HEK293 (cell line): ENCODE data around the gene DCAF6.

Experiments used
- CTCF ChIA-PET: fragments of 350-600 bp; formaldehyde crosslinking; extraction: SDS; loops from one replicate; lab custom pipeline; 2021; ENCODE audit warnings: antibody characterized with exemption; lab: Yijun Ruan, JAX
- POLR2A ChIA-PET: fragments of 300-600 bp; formaldehyde crosslinking; extraction: SDS; loops from one replicate; lab custom pipeline; 2020; ENCODE audit warnings: antibody characterized with exemption, inconsistent platforms; lab: Yijun Ruan, JAX
- H3K27ac ChIP-seq: fragments of 200-500 bp; sonication (Bioruptor generic); 2 replicates; pipeline ENCODE4 v1.5.1; 2014; ENCODE audit warnings: low read depth, low read length, control low read depth, inconsistent platforms; ENCODE audit errors: extremely low read depth
- H3K36me3 ChIP-seq, 2 experiments: fragments of 200-500 bp in 1 of 2; sonication (Bioruptor generic) in 1 of 2; 1 replicate in 1 of 2; 2 replicates in 1 of 2; pipeline ENCODE4 v1.5.1; 2014 to 2017; ENCODE audit warnings: inconsistent platforms in 2 of 2, low read length in 2 of 2; ENCODE audit not compliant: control insufficient read depth in 2 of 2, insufficient read depth in 1 of 2
- H3K4me1 ChIP-seq: fragments of 200-500 bp; sonication (Bioruptor generic); 2 replicates; pipeline ENCODE4 v1.5.1; 2014; ENCODE audit warnings: mild to moderate bottlenecking, low read length, inconsistent platforms; ENCODE audit not compliant: control insufficient read depth, insufficient read depth
- H3K4me3 ChIP-seq: 2 replicates; pipeline ENCODE4 v1.5.1; 2011; ENCODE audit warnings: low read depth, mild to moderate bottlenecking, control low read depth, low read length, moderate library complexity
- H3K9me3 ChIP-seq: fragments of 200-500 bp; sonication (Bioruptor generic); 2 replicates; pipeline ENCODE4 v1.5.1; 2014; ENCODE audit warnings: low read depth, low read length, inconsistent platforms; ENCODE audit not compliant: control insufficient read depth, insufficient read depth
- BCL11B ChIP-seq: fragments of 450-650 bp; formaldehyde crosslinking; IDR thresholded peaks from 2 replicates; pipeline ENCODE4 v1.5.1; 2016; ENCODE audit warnings: low read depth, missing biosample characterization, missing genetic modification characterization
- EGR2 ChIP-seq: fragments of 450-650 bp; formaldehyde crosslinking; IDR thresholded peaks from 2 replicates; pipeline ENCODE4 v1.5.1; 2016; ENCODE audit warnings: low read depth, missing biosample characterization, missing genetic modification characterization
- OSR2 ChIP-seq: fragments of 450-650 bp; formaldehyde crosslinking; IDR thresholded peaks from 2 replicates; pipeline ENCODE4 v1.5.1; 2016; ENCODE audit warnings: missing biosample characterization, missing genetic modification characterization
- PRDM1 ChIP-seq: fragments of 450-650 bp; formaldehyde crosslinking; IDR thresholded peaks from 2 replicates; pipeline ENCODE4; 2016; ENCODE audit warnings: missing biosample characterization, missing genetic modification characterization
- YY1 ChIP-seq: fragments of 450-650 bp; formaldehyde crosslinking; IDR thresholded peaks from 2 replicates; pipeline ENCODE4 v1.5.1; 2018; ENCODE audit warnings: missing biosample characterization, missing genetic modification characterization
- ZFP3 ChIP-seq: fragments of 450-650 bp; formaldehyde crosslinking; IDR thresholded peaks from 2 replicates; pipeline ENCODE4 v1.5.1; 2016; ENCODE audit warnings: low read depth, missing biosample characterization, missing genetic modification characterization
- ZIC2 ChIP-seq: fragments of 450-650 bp; formaldehyde crosslinking; IDR thresholded peaks from 2 replicates; pipeline ENCODE4 v1.5.1; 2016; ENCODE audit warnings: missing biosample characterization, missing genetic modification characterization
- ZNF146 ChIP-seq: fragments of 450-650 bp; formaldehyde crosslinking; IDR thresholded peaks from 2 replicates; pipeline ENCODE4 v1.5.1; 2016; ENCODE audit warnings: missing biosample characterization, missing genetic modification characterization
- ZNF174 ChIP-seq: fragments of 450-650 bp; formaldehyde crosslinking; IDR thresholded peaks from 2 replicates; pipeline ENCODE4 v1.5.0; 2017; ENCODE audit warnings: missing biosample characterization, mild to moderate bottlenecking, missing genetic modification characterization
- ZNF24 ChIP-seq: fragments of 450-650 bp; formaldehyde crosslinking; IDR thresholded peaks from 2 replicates; pipeline ENCODE4 v1.5.1; 2016; ENCODE audit warnings: missing biosample characterization, missing genetic modification characterization
- ZNF280D ChIP-seq: fragments of 450-650 bp; formaldehyde crosslinking; IDR thresholded peaks from 2 replicates; pipeline ENCODE4 v1.5.1; 2016; ENCODE audit warnings: missing biosample characterization, missing genetic modification characterization
- ZNF311 ChIP-seq: fragments of 450-650 bp; formaldehyde crosslinking; IDR thresholded peaks from 2 replicates; pipeline ENCODE4 v1.5.1; 2017; ENCODE audit warnings: missing biosample characterization, missing genetic modification characterization, borderline replicate concordance
- ZNF350 ChIP-seq: fragments of 450-650 bp; formaldehyde crosslinking; IDR thresholded peaks from 2 replicates; pipeline ENCODE4 v1.5.0; 2017; ENCODE audit warnings: missing biosample characterization, mild to moderate bottlenecking, missing genetic modification characterization
- ZNF521 ChIP-seq: fragments of 450-650 bp; formaldehyde crosslinking; IDR thresholded peaks from 2 replicates; pipeline ENCODE4 v1.5.1; 2017; ENCODE audit warnings: missing biosample characterization, mild to moderate bottlenecking, missing genetic modification characterization
- ZNF544 ChIP-seq: fragments of 450-650 bp; formaldehyde crosslinking; IDR thresholded peaks from 2 replicates; pipeline ENCODE4 v1.5.0; 2017; ENCODE audit warnings: missing biosample characterization, missing genetic modification characterization
- ZNF629 ChIP-seq: fragments of 450-650 bp; formaldehyde crosslinking; IDR thresholded peaks from 2 replicates; pipeline ENCODE4 v1.5.1; 2017; ENCODE audit warnings: missing biosample characterization, missing genetic modification characterization
- ZNF791 ChIP-seq: fragments of 450-650 bp; formaldehyde crosslinking; IDR thresholded peaks from 2 replicates; pipeline ENCODE4 v1.5.1; 2016; ENCODE audit warnings: missing biosample characterization, missing genetic modification characterization
- TF ChIP-seq, protein P1 (sequence below): fragments of 450-650 bp; formaldehyde crosslinking; IDR thresholded peaks from 2 replicates; pipeline ENCODE4 v1.5.1; 2017; ENCODE audit warnings: missing biosample characterization, missing genetic modification characterization
- TF ChIP-seq, protein P2 (sequence below): fragments of 450-650 bp; formaldehyde crosslinking; IDR thresholded peaks from 2 replicates; pipeline ENCODE4 v1.5.1; 2016; ENCODE audit warnings: missing biosample characterization, missing genetic modification characterization
- TF ChIP-seq, protein P3 (sequence below): fragments of 450-650 bp; formaldehyde crosslinking; IDR thresholded peaks from 2 replicates; pipeline ENCODE4 v1.5.1; 2016; ENCODE audit warnings: missing biosample characterization, missing genetic modification characterization
- TF ChIP-seq, protein P4 (sequence below): fragments of 450-650 bp; formaldehyde crosslinking; IDR thresholded peaks from 2 replicates; pipeline ENCODE4 v1.5.1; 2016; ENCODE audit warnings: missing biosample characterization, missing genetic modification characterization
- TF ChIP-seq, protein P5 (sequence below): fragments of 450-650 bp; formaldehyde crosslinking; IDR thresholded peaks from 2 replicates; pipeline ENCODE4 v1.5.1; 2016; ENCODE audit warnings: missing biosample characterization, missing genetic modification characterization, borderline replicate concordance

DCAF6 gene

DNA sequence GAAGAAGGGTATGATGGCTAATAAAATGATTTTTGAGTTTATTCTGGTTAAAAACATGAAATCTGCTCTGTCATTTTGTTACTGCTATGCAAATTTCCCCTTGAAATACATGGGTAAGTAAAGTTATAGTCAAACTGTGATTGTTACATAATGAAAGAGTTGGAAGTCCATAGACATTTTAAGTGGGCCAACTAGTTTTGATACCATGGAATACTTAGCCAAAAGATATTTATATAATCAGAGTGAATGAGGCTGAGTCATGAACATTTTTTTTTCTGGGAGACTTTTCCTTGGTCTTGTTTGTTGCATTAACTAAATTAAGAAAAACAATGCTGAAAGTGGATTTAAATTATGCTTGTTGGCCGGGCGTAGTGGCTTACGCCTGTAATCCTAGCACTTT lies 58.6 kb downstream of the DCAF6 start:
- Histone ChIP-seq H3K9me3 (no peaks in the 10 kb centered on the region), H3K4me3 (no peak overlapping the region), H3K4me1 (no peaks in the 10 kb centered on the region), H3K27ac (no peak overlapping the region), H3K36me3 (peaks cover 8 to 32% of the 10 kb centered on the region in 2 experiments; a peak in 2 of 3 replicates)
- ChIA-PET CTCF (interaction anchor here (0.6 kb wide), 1 partner anchor 89 kb away, joined by 3 read pairs; no protein-coding TSS in a partner anchor), POLR2A (no interaction called here)
- TF ChIP-seq YY1 (tag by site-specific recombination), result no peak
- no peak for TF ChIP-seq ZNF521 (tag by site-specific recombination)
- TF ChIP-seq, protein P1, sequence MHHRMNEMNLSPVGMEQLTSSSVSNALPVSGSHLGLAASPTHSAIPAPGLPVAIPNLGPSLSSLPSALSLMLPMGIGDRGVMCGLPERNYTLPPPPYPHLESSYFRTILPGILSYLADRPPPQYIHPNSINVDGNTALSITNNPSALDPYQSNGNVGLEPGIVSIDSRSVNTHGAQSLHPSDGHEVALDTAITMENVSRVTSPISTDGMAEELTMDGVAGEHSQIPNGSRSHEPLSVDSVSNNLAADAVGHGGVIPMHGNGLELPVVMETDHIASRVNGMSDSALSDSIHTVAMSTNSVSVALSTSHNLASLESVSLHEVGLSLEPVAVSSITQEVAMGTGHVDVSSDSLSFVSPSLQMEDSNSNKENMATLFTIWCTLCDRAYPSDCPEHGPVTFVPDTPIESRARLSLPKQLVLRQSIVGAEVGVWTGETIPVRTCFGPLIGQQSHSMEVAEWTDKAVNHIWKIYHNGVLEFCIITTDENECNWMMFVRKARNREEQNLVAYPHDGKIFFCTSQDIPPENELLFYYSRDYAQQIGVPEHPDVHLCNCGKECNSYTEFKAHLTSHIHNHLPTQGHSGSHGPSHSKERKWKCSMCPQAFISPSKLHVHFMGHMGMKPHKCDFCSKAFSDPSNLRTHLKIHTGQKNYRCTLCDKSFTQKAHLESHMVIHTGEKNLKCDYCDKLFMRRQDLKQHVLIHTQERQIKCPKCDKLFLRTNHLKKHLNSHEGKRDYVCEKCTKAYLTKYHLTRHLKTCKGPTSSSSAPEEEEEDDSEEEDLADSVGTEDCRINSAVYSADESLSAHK (tag by site-specific recombination), result no peak
- no peak for TF ChIP-seq ZFP3 (tag by site-specific recombination)
- TF ChIP-seq ZNF791, result no peak
- no peak for TF ChIP-seq BCL11B (tag by site-specific recombination)
- TF ChIP-seq ZNF350 (tag by site-specific recombination), result no peak
- TF ChIP-seq ZNF280D (tag by site-specific recombination), result no peak
- no peak for TF ChIP-seq ZNF24
- TF ChIP-seq, protein P2, sequence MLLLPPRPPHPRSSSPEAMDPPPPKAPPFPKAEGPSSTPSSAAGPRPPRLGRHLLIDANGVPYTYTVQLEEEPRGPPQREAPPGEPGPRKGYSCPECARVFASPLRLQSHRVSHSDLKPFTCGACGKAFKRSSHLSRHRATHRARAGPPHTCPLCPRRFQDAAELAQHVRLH (tag by site-specific recombination), result no peak
- TF ChIP-seq, protein P3, sequence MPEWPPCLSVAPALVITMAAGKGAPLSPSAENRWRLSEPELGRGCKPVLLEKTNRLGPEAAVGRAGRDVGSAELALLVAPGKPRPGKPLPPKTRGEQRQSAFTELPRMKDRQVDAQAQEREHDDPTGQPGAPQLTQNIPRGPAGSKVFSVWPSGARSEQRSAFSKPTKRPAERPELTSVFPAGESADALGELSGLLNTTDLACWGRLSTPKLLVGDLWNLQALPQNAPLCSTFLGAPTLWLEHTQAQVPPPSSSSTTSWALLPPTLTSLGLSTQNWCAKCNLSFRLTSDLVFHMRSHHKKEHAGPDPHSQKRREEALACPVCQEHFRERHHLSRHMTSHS (tag by site-specific recombination), result no peak
- no peak for TF ChIP-seq ZIC2 (tag by site-specific recombination)
- no peak for TF ChIP-seq ZNF311 (tag by site-specific recombination)
- TF ChIP-seq OSR2 (tag by site-specific recombination), result no peak
- no peak for TF ChIP-seq ZNF629
- no peak for TF ChIP-seq EGR2 (tag by site-specific recombination)
- TF ChIP-seq, protein P4, sequence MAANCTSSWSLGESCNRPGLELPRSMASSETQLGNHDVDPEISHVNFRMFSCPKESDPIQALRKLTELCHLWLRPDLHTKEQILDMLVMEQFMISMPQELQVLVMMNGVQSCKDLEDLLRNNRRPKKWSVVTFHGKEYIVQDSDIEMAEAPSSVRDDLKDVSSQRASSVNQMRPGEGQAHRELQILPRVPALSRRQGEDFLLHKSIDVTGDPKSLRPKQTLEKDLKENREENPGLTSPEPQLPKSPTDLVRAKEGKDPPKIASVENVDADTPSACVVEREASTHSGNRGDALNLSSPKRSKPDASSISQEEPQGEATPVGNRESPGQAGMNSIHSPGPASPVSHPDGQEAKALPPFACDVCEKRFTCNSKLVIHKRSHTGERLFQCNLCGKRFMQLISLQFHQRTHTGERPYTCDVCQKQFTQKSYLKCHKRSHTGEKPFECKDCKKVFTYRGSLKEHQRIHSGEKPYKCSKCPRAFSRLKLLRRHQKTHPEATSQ (tag by site-specific recombination), result no peak

DNA sequence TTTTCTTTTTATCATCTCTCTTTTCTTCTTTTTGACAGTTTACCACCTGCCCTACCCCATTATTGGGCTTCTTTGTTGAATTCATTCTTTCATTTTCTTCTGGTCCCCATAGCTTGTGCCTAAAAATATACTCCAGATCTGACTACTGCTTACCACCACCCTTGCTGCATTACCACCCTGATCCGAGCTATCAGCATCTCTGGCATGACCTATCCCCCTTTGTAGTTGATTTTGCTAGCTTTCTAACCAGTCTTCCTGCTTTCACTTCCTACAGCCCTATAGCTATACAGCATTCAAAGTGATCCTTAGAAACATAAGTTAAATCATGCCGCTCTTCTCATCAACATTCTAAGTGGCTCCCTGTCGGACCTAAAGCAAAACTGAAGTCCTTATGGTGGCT lies 59.8 kb downstream of the DCAF6 start:
- ChIA-PET POLR2A (no interaction called here), CTCF (no interaction called here)
- TF ChIP-seq ZNF174 (tag by site-specific recombination), result no peak
- TF ChIP-seq, protein P5, sequence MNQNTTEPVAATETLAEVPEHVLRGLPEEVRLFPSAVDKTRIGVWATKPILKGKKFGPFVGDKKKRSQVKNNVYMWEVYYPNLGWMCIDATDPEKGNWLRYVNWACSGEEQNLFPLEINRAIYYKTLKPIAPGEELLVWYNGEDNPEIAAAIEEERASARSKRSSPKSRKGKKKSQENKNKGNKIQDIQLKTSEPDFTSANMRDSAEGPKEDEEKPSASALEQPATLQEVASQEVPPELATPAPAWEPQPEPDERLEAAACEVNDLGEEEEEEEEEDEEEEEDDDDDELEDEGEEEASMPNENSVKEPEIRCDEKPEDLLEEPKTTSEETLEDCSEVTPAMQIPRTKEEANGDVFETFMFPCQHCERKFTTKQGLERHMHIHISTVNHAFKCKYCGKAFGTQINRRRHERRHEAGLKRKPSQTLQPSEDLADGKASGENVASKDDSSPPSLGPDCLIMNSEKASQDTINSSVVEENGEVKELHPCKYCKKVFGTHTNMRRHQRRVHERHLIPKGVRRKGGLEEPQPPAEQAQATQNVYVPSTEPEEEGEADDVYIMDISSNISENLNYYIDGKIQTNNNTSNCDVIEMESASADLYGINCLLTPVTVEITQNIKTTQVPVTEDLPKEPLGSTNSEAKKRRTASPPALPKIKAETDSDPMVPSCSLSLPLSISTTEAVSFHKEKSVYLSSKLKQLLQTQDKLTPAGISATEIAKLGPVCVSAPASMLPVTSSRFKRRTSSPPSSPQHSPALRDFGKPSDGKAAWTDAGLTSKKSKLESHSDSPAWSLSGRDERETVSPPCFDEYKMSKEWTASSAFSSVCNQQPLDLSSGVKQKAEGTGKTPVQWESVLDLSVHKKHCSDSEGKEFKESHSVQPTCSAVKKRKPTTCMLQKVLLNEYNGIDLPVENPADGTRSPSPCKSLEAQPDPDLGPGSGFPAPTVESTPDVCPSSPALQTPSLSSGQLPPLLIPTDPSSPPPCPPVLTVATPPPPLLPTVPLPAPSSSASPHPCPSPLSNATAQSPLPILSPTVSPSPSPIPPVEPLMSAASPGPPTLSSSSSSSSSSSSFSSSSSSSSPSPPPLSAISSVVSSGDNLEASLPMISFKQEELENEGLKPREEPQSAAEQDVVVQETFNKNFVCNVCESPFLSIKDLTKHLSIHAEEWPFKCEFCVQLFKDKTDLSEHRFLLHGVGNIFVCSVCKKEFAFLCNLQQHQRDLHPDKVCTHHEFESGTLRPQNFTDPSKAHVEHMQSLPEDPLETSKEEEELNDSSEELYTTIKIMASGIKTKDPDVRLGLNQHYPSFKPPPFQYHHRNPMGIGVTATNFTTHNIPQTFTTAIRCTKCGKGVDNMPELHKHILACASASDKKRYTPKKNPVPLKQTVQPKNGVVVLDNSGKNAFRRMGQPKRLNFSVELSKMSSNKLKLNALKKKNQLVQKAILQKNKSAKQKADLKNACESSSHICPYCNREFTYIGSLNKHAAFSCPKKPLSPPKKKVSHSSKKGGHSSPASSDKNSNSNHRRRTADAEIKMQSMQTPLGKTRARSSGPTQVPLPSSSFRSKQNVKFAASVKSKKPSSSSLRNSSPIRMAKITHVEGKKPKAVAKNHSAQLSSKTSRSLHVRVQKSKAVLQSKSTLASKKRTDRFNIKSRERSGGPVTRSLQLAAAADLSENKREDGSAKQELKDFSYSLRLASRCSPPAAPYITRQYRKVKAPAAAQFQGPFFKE (tag by site-specific recombination), result no peak
- no peak for TF ChIP-seq ZNF146
- no peak for TF ChIP-seq PRDM1
- no peak for TF ChIP-seq ZNF544
- no peak for TF ChIP-seq ZNF791

More for the DNA sequence above, 59.8 kb downstream of the DCAF6 start:
- Histone ChIP-seq H3K4me3 (no peak overlapping the region), H3K36me3 (peaks cover 8 to 30% of the 10 kb centered on the region in 2 experiments; a peak in 2 of 3 replicates), H3K9me3 (no peaks in the 10 kb centered on the region), H3K4me1 (no peaks in the 10 kb centered on the region), H3K27ac (no peak overlapping the region)
